Hepatocyte (in vitro differentiated cells): ENCODE data around the gene ATP8B2.

Experiments
- EZH2 ChIP-seq: fragments of 200-600 bp; sonication (generic); IDR thresholded peaks from 2 replicates; pipeline ENCODE4 v1.6.1; 2016; ENCODE audit warnings: antibody characterized with exemption, mild to moderate bottlenecking, borderline replicate concordance
- EZH2phosphoT487 ChIP-seq: fragments of 200-600 bp; sonication (generic); IDR thresholded peaks from one replicate; pipeline ENCODE4 v1.6.1; 2018; ENCODE audit warnings: antibody characterized with exemption, mild to moderate bottlenecking, low read depth, moderate library complexity; ENCODE audit not compliant: unreplicated experiment, severe bottlenecking
- TF ChIP-seq, protein P1 (sequence below): fragments of 200-600 bp; sonication (generic); IDR thresholded peaks from 2 replicates; pipeline ENCODE4 v1.5.1; 2016; ENCODE audit warnings: antibody characterized with exemption, mild to moderate bottlenecking; ENCODE audit not compliant: poor library complexity

DNA sequence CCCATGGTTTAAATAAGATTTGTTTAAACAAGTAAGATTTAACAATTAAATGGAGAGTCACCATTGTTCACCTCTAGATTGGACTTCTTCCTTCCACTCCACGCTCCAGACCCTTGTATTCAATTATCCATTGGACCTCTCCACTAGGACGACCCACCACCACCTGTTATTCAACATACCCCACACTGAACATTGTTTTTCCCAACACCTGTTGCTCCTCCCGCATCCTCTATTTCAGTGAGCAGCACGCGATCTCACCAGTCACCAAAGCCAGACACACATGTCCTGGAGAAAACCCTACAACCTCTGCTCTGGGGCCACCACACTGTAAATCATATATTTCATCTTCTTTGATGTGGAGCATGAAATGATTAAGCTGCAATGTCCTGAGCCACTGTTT is 28.6 kb downstream of the ATP8B2 start:
- TF ChIP-seq EZH2, result no peak
- TF ChIP-seq, protein P1, sequence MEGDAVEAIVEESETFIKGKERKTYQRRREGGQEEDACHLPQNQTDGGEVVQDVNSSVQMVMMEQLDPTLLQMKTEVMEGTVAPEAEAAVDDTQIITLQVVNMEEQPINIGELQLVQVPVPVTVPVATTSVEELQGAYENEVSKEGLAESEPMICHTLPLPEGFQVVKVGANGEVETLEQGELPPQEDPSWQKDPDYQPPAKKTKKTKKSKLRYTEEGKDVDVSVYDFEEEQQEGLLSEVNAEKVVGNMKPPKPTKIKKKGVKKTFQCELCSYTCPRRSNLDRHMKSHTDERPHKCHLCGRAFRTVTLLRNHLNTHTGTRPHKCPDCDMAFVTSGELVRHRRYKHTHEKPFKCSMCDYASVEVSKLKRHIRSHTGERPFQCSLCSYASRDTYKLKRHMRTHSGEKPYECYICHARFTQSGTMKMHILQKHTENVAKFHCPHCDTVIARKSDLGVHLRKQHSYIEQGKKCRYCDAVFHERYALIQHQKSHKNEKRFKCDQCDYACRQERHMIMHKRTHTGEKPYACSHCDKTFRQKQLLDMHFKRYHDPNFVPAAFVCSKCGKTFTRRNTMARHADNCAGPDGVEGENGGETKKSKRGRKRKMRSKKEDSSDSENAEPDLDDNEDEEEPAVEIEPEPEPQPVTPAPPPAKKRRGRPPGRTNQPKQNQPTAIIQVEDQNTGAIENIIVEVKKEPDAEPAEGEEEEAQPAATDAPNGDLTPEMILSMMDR, result no peak
- no peak for TF ChIP-seq EZH2phosphoT487
